Measurements from ENCODE around the gene HOMER2. TPM values are rescaled to one million over a fixed set of nuclear protein-coding genes. Genes with fewer than 3 reads are reported as not detected.

HOMER2 gene
- total and polyA plus RNA-seq, 2 of the 13 experiments (the other 11 are each of a cell fraction or from before 2014, with no cell fraction given): 12.9 to 14.1 TPM

DNA sequence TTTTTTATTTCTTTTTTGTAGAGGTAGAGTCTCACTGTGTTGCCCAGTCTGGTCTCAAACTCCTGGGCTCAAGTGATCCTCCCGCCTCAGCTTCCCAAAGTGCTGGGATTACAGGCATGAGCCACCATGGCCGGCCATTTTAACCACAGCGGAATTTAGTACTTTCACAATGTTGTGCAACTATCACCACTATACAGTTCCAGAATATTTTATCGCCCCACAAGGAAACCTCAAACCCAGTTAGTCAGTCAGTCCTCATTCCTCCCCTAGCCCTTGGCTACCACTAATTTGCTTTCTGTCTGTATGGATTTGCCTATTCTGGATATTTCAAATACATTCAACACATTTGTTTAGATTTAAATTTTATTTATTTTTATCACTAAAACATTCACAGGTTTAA lies 15.5 kb upstream of the HOMER2 start:
- H4K20me1 ChIP-seq (ENCODE audit: insufficient read depth, low read length): no peaks in the 10 kb centered on the region
- no peak overlapping the region for H3K27ac ChIP-seq (ENCODE audit: extremely low read length, insufficient read depth, low read length)
- H3K79me2 ChIP-seq (ENCODE audit: insufficient read depth, low read length): no peaks in the 10 kb centered on the region
- WGBS (ENCODE audit: low lambda C conversion rate): 78% methylated on average over 4 of the region's 4 CpGs
- ChIA-PET POLR2A (no interaction called here), CTCF (ENCODE audit: low intra/inter-chr PET ratio, low total read pairs) (no interaction called here)
- no peak overlapping the region for H3K9ac ChIP-seq (ENCODE audit: insufficient read depth, low read depth, low read length)
- TF ChIP-seq ZXDC (CRISPR knock-in tag; IDR thresholded peaks at IDR 0.05) (no peak), NAIF1 (CRISPR knock-in tag; IDR thresholded peaks at IDR 0.05; ENCODE audit: borderline replicate concordance) (no peak), KDM5B (CRISPR knock-in tag; IDR thresholded peaks at IDR 0.05; ENCODE audit: borderline replicate concordance) (no peak), MATR3 (CRISPR knock-in tag; IDR thresholded peaks at IDR 0.05) (no peak), CREB1 (IDR thresholded peaks at IDR 0.05) (no peak), CREB1 (CRISPR knock-in tag; IDR thresholded peaks at IDR 0.05) (no peak), KDM6A (CRISPR knock-in tag; IDR thresholded peaks at IDR 0.05; ENCODE audit: low read depth) (no peak)
- TF ChIP-seq, protein P1, sequence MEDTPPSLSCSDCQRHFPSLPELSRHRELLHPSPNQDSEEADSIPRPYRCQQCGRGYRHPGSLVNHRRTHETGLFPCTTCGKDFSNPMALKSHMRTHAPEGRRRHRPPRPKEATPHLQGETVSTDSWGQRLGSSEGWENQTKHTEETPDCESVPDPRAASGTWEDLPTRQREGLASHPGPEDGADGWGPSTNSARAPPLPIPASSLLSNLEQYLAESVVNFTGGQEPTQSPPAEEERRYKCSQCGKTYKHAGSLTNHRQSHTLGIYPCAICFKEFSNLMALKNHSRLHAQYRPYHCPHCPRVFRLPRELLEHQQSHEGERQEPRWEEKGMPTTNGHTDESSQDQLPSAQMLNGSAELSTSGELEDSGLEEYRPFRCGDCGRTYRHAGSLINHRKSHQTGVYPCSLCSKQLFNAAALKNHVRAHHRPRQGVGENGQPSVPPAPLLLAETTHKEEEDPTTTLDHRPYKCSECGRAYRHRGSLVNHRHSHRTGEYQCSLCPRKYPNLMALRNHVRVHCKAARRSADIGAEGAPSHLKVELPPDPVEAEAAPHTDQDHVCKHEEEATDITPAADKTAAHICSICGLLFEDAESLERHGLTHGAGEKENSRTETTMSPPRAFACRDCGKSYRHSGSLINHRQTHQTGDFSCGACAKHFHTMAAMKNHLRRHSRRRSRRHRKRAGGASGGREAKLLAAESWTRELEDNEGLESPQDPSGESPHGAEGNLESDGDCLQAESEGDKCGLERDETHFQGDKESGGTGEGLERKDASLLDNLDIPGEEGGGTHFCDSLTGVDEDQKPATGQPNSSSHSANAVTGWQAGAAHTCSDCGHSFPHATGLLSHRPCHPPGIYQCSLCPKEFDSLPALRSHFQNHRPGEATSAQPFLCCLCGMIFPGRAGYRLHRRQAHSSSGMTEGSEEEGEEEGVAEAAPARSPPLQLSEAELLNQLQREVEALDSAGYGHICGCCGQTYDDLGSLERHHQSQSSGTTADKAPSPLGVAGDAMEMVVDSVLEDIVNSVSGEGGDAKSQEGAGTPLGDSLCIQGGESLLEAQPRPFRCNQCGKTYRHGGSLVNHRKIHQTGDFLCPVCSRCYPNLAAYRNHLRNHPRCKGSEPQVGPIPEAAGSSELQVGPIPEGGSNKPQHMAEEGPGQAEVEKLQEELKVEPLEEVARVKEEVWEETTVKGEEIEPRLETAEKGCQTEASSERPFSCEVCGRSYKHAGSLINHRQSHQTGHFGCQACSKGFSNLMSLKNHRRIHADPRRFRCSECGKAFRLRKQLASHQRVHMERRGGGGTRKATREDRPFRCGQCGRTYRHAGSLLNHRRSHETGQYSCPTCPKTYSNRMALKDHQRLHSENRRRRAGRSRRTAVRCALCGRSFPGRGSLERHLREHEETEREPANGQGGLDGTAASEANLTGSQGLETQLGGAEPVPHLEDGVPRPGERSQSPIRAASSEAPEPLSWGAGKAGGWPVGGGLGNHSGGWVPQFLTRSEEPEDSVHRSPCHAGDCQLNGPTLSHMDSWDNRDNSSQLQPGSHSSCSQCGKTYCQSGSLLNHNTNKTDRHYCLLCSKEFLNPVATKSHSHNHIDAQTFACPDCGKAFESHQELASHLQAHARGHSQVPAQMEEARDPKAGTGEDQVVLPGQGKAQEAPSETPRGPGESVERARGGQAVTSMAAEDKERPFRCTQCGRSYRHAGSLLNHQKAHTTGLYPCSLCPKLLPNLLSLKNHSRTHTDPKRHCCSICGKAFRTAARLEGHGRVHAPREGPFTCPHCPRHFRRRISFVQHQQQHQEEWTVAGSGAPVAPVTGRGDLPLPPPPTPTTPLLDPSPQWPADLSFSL (CRISPR knock-in tag; IDR thresholded peaks at IDR 0.05): no peak
- TF ChIP-seq, protein P2, sequence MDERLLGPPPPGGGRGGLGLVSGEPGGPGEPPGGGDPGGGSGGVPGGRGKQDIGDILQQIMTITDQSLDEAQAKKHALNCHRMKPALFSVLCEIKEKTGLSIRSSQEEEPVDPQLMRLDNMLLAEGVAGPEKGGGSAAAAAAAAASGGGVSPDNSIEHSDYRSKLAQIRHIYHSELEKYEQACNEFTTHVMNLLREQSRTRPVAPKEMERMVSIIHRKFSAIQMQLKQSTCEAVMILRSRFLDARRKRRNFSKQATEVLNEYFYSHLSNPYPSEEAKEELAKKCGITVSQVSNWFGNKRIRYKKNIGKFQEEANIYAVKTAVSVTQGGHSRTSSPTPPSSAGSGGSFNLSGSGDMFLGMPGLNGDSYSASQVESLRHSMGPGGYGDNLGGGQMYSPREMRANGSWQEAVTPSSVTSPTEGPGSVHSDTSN (CRISPR knock-in tag; IDR thresholded peaks at IDR 0.05): no peak
- no TSS peak for BruUV-seq (replicated peaks)
- FAIRE-seq (no peak), DNase-seq (ENCODE audit: low spot score) (no peak), ATAC-seq (no peak)
- no peaks in the 10 kb centered on the region for H3K27me3 ChIP-seq (ENCODE audit: control insufficient read depth in 1 of 2, insufficient read depth in 2 of 2, low read length in 2 of 2)
- no peaks in the 10 kb centered on the region for H3K36me3 ChIP-seq (replicated peaks in 1 of 2; ENCODE audit: control insufficient read depth in 1 of 2, insufficient read depth in 2 of 2, low read length in 2 of 2)
- peaks cover 15% of the 10 kb centered on the region for H3K4me1 ChIP-seq (ENCODE audit: insufficient read depth, low read length)
- in situ Hi-C loops (cut with HindIII; ENCODE audit: extremely low pct_ligation_motif_present, low pct_unique_long_range_greater_than_20kb): no loop called here
- no peak overlapping the region for H3K4me3 ChIP-seq (replicated peaks in 1 of 3; ENCODE audit: insufficient read depth in 1 of 3, low read depth in 2 of 3, low read length in 3 of 3)
- H3K9me3 ChIP-seq (ENCODE audit: low read length): no peaks in the 10 kb centered on the region
- no peak overlapping the region for H3K4me2 ChIP-seq (ENCODE audit: low read depth, low read length)
- intact Hi-C loops (cut with micrococcal nuclease; ENCODE audit: unreplicated experiment): no loop called here
- H2AFZ ChIP-seq (ENCODE audit: low read length): no peak overlapping the region
